Spleen (tissue), 11 donors: Measurements from ENCODE around the gene PRKAG1. TPM values are rescaled to one million over a fixed set of nuclear protein-coding genes. Genes with fewer than 3 reads are reported as not detected.

Source experiments
- DNase-seq: peaks from one replicate; pipeline ENCODE4 v3.0.0-alpha.2; 2020
- H3K27ac ChIP-seq, 8 donors: fragments of 200-600 bp; sonication (generic) in 7 of 8; 1 replicate in 4 of 8; 2 replicates in 4 of 8; pipeline versions ENCODE4 v1.5.0 to v1.8.0; 2016 to 2021; ENCODE audit warnings: inconsistent platforms in 4 of 8, mild to moderate bottlenecking in 4 of 8, moderate library complexity in 1 of 8
- H3K27me3 ChIP-seq, 7 donors: fragments of 200-600 bp; sonication (generic) in 6 of 7; replicated peaks in 1 of 7; 1 replicate in 4 of 7; 2 replicates in 3 of 7; pipeline versions ENCODE4 v1.5.0 to v1.8.0; 2016 to 2021; ENCODE audit warnings: inconsistent platforms in 3 of 7, mild to moderate bottlenecking in 1 of 7
- H3K36me3 ChIP-seq, 6 donors: fragments of 200-600 bp; sonication (generic) in 5 of 6; 1 replicate in 4 of 6; 2 replicates in 2 of 6; pipeline versions ENCODE4 v1.5.0 to v1.8.0; 2016 to 2021; ENCODE audit warnings: inconsistent platforms in 2 of 6
- H3K4me1 ChIP-seq, 6 donors: fragments of 200-600 bp; sonication (generic) in 5 of 6; 1 replicate in 3 of 6; 2 replicates in 3 of 6; pipeline versions ENCODE4 v1.5.0 to v1.8.0; 2016 to 2021; ENCODE audit warnings: inconsistent platforms in 3 of 6
- H3K4me3 ChIP-seq, 8 donors: fragments of 200-600 bp; sonication (generic) in 7 of 8; 1 replicate in 4 of 8; 2 replicates in 4 of 8; pipeline versions ENCODE4 v1.5.0 to v1.8.0; 2016 to 2021; ENCODE audit warnings: inconsistent platforms in 4 of 8, mild to moderate bottlenecking in 4 of 8, moderate library complexity in 2 of 8
- H3K9me3 ChIP-seq, 8 donors: fragments of 200-600 bp; sonication (generic) in 7 of 8; 1 replicate in 4 of 8; 2 replicates in 4 of 8; pipeline versions ENCODE4 v1.5.0 to v1.8.0; 2016 to 2021; ENCODE audit warnings: inconsistent platforms in 4 of 8
- POLR2A ChIP-seq, 3 donors: fragments of 450-650 bp; IDR thresholded peaks; one replicate each; pipeline ENCODE4 v1.5.1; 2017; ENCODE audit warnings: antibody characterized with exemption in 3 of 3, mild to moderate bottlenecking in 1 of 3
- POLR2AphosphoS5 ChIP-seq, 3 donors: sonication (generic); formaldehyde crosslinking; IDR thresholded peaks; one replicate each; pipeline ENCODE4 v1.5.1; 2017; ENCODE audit warnings: antibody characterized with exemption in 3 of 3
- WGBS, 5 donors: extraction: QIAGEN DNeasy Blood & Tissue Kit in 3 of 5; methylation state at CpG; one replicate each; pipeline versions ENCODE4 v1.1.5 to v1.1.7; 2013 to 2018; 5-methylcytosine and 5-hydroxymethylcytosine counted together
- intact Hi-C: fragments of 100-400 bp; cut with DNase I; formaldehyde crosslinking; loops from one replicate; pipeline ENCODE4 v1.15.0; 2023; ENCODE audit warnings: low total_unique reads
- polyA plus RNA-seq, 3 donors: library from polyadenylated mRNA; stranded (reverse); fragments of 200-250 nt; gene quantifications; one replicate each; pipeline ENCODE4 v1.2.1, GENCODE V29; 2013
- total RNA-seq, 7 donors: library from RNA; depleted of rRNA in 3 of 7; stranded (reverse); fragments of >200 nt in 3 of 7; fragmentation: NEBNext Ultra II Directional in 4 of 7; extraction: Animal tissue kit (Norgen Biotek cat#: 25700) in 4 of 7; gene quantifications; one replicate each; pipeline versions ENCODE4 v1.1.0 to v1.2.1, GENCODE V29; 2016 to 2021
- TF ChIP-seq, protein P1 (sequence below), 11 experiments: fragments of 200-600 bp in 7 of 11; fragments of 450-650 bp in 4 of 11; sonication (generic) in 4 of 11; IDR thresholded peaks in 8 of 11; conservative IDR thresholded peaks in 3 of 11; 1 replicate in 7 of 11; 2 replicates in 4 of 11; pipeline versions ENCODE4 v1.4.0 to v1.8.0; 2016 to 2021; ENCODE audit warnings: antibody characterized with exemption in 11 of 11, inconsistent platforms in 4 of 11, mild to moderate bottlenecking in 1 of 11
- donor health status: healthy with polysubstance abuse.
- donor health status: DM: no; HTN: no; CAD: no; lungs with moderate emphysema.
- donor health status: DM: no; HTN: no; CAD: no.
- donor health status: Bipolar disorder and iron deficiency.
- donor health status: healthy.
- donor health status: DM: no; HTN: no; CAD: no.
- donor health status: DM: yes; HTN: yes; CAD: no.

PRKAG1 gene
- total and polyA plus RNA-seq, 10 donors: 34.1 to 47.2 (median 43.1) TPM

DNA sequence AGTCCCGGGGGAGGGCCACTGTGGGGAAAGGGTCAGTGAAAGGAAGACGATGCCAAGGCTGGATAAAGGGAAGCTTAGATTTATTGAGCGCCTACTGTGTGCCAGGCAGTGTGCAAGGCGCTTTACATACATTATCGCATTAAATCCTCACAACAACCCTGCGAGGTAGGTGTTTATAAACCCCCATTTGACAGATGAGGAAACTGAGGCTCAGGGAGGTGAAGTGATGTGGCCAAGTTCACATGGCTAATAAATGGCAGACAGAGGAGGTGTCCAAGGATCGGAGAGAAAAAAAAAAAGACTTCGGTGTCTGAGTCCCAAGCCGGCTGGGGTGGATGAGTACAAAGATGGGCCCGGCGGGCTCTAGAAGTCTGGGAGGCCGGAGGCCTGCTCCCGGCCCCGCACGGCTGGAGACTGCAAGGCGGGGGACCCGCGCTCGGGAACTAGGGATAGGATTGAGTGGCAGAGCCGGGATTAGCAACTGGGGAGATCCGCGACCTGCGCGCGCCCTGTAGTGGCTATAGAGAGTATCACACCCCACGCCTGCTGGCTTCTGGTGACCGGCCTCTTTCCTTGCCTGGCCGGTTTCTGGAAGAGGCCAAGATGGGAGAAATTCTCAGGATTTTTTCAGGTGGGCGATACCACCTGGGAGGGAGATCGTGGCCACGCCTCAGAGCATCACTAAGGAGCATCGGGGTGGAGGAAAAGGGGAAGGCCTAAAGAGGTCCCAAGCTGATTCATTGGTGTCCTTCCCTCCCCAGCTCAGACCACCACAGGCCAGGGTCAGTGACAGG is 23.3 kb downstream of the PRKAG1 start:
- WGBS, 5 donors: 5 to 7% (median 5%) methylated on average over 29 to 32 of the region's 32 CpGs

DNA sequence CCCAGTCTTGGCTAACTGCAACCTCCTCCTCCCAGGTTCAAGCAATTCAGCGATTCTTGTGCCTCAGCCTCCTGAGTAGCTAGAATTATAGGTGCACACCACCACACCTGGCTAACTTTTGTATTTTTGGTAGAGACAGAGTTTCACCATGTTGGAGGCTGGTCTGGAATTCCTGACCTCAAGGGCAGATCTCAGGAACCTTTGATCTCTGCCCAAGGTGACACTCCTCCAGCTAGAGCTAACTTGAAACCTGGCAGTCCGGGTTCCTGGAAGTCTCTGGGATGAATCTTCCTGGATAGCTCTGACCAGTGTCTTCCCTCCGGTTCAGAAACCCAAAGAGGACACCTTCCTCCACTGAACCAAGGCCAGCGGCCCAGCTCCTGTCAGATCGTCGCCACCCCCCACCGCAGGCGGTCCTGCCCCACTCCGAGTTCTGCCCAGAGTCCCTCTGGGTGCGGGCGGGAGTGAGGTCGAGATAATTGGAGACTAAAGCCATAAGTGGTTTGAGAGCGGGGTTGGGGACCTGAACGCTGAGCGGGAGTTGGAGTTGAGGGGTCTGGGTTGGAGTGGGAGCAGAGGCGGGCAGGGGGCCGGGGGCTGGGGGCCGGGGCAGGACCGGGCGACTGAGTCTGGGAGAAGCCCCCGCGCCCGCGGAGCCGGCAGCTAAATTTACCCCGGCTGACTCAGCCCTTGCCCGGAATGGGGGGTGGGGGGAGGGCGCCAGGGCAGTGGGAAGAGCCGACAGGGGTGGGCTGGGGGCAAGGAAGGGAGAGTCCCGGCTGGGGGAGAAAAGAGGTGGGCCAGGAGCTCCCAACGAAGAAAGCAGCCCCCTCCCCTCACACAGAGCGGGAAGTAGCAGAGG is 24.1 kb downstream of the PRKAG1 start:
- Histone ChIP-seq H3K4me1 (peaks cover 23 to 45% (median 41%) of the 10 kb centered on the region in 6 donors), H3K27ac (no peak overlapping the region), H3K4me3 (no peak overlapping the region), H3K27me3 (peaks cover 2 to 94% (median 54%) of the 10 kb centered on the region in 7 donors), H3K9me3 (no peaks in the 10 kb centered on the region), H3K36me3 (no peaks in the 10 kb centered on the region)
- 20 to 34% (median 22%) methylated on average over 31 to 32 of the region's 32 CpGs for WGBS, 5 donors
- TF ChIP-seq POLR2AphosphoS5 (IDR thresholded peaks at IDR 0.05): no peak
- TF ChIP-seq, protein P1, sequence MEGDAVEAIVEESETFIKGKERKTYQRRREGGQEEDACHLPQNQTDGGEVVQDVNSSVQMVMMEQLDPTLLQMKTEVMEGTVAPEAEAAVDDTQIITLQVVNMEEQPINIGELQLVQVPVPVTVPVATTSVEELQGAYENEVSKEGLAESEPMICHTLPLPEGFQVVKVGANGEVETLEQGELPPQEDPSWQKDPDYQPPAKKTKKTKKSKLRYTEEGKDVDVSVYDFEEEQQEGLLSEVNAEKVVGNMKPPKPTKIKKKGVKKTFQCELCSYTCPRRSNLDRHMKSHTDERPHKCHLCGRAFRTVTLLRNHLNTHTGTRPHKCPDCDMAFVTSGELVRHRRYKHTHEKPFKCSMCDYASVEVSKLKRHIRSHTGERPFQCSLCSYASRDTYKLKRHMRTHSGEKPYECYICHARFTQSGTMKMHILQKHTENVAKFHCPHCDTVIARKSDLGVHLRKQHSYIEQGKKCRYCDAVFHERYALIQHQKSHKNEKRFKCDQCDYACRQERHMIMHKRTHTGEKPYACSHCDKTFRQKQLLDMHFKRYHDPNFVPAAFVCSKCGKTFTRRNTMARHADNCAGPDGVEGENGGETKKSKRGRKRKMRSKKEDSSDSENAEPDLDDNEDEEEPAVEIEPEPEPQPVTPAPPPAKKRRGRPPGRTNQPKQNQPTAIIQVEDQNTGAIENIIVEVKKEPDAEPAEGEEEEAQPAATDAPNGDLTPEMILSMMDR (IDR thresholded peaks at IDR 0.05 in 8 of 11, conservative IDR thresholded peaks at IDR 0.05 in 3 of 11): no peak
- no peak for DNase-seq
- intact Hi-C loops: no loop called here

More for the DNA sequence above, 23.3 kb downstream of the PRKAG1 start:
- no peaks in the 10 kb centered on the region for H3K9me3 ChIP-seq
- TF ChIP-seq, protein P1 (IDR thresholded peaks at IDR 0.05 in 8 of 11, conservative IDR thresholded peaks at IDR 0.05 in 3 of 11): peak; percentile 52 to 93 (median 81)
- TF ChIP-seq POLR2AphosphoS5 (IDR thresholded peaks at IDR 0.05) (peak in 1 of 3 donors; percentile 18), POLR2A (IDR thresholded peaks at IDR 0.05) (no peak)
- peaks cover 0 to 4% (median 0%) of the 10 kb centered on the region in 6 donors for H3K36me3 ChIP-seq
- H3K4me3 ChIP-seq: peak overlapping the region in 3 of 8 donors; percentile 5 to 41 (median 27)
- no peak overlapping the region for H3K27ac ChIP-seq
- peaks cover 8 to 94% (median 62%) of the 10 kb centered on the region in 7 donors for H3K27me3 ChIP-seq
- DNase-seq: peak; percentile 90
- intact Hi-C loops: no loop called here
- peaks cover 29 to 54% (median 48%) of the 10 kb centered on the region in 6 donors for H3K4me1 ChIP-seq

DNA sequence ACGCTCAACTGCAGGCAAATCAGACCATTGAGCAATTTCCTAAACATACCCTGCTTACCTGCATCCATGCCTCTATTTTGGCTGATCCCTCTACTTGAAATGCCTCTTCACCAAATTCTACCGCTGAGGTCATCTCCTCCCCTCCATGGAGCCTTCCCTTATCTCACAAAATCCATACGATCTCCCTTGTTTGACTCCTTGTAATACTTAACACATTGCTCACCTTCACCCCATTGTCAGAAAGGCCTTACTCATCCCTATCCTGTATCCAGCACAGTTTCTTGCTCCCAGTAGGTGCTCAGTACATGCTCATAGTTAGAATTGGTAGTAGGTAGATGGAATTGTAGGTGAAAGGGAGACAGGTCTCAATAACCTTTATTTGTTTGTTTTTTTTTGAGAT is 24.8 kb downstream of the PRKAG1 start:
- Histone ChIP-seq H3K36me3 (no peaks in the 10 kb centered on the region), H3K27me3 (peaks cover 0 to 94% (median 47%) of the 10 kb centered on the region in 7 donors), H3K4me3 (no peak overlapping the region), H3K4me1 (peaks cover 18 to 39% (median 34%) of the 10 kb centered on the region in 6 donors), H3K9me3 (no peaks in the 10 kb centered on the region), H3K27ac (no peak overlapping the region)
- TF ChIP-seq POLR2AphosphoS5 (IDR thresholded peaks at IDR 0.05): no peak
- TF ChIP-seq POLR2A (IDR thresholded peaks at IDR 0.05): no peak
- TF ChIP-seq, protein P1 (IDR thresholded peaks at IDR 0.05 in 8 of 11, conservative IDR thresholded peaks at IDR 0.05 in 3 of 11): no peak
- intact Hi-C loops: no loop called here
- WGBS, 5 donors: 67 to 82% (median 78%) methylated on average over 3 of the region's 3 CpGs
- no peak for DNase-seq
